NCI-H1417 treated with DMSO at 0.1 percent for 48 hours (cell line): ENCODE data around the gene SPINK8.
"Not testable (repeated sequence)": the region's sequence is repeated elsewhere in the genome, so short reads cannot be mapped to it uniquely, and the experiment has no call there.

Source experiments
- DNase-seq: peaks from one replicate; lab custom pipeline; 2025; lab: John Stamatoyannopoulos, UW

SPINK8 gene

DNA sequence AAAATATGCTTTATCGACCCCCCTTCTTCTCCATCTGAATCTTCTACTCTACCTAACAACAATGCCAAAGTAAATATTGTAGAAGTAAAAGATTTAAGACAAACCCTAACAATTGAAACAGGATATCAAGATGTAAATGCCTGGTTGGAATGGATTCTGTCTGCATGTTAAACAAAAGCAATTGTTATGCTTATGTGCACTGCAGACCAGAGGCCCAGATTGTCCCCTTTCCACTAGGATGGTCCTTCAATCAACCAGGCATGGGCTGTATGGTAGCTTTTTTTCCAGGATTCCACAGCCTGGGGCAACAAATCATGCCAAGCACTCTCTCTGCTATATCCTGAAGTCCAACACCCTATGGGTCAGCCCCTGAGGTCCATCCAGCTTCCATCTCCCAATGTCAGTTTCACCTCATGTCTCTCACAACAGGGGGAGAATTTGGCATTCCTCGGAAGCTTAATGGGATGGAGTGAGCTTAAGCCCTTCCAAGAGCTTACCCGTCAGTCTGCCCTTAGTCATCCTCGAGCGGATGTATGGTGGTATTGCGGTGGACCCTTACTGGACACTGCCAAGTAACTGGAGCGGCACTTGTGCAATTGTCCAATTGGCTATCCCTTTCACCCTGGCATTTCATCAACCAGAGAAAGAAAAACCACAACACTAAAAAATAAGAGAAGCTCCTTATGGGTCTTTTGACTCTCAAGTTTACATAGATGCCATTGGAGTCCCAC lies 56.4 kb downstream of the SPINK8 start:
- DNase-seq, result no peak

DNA sequence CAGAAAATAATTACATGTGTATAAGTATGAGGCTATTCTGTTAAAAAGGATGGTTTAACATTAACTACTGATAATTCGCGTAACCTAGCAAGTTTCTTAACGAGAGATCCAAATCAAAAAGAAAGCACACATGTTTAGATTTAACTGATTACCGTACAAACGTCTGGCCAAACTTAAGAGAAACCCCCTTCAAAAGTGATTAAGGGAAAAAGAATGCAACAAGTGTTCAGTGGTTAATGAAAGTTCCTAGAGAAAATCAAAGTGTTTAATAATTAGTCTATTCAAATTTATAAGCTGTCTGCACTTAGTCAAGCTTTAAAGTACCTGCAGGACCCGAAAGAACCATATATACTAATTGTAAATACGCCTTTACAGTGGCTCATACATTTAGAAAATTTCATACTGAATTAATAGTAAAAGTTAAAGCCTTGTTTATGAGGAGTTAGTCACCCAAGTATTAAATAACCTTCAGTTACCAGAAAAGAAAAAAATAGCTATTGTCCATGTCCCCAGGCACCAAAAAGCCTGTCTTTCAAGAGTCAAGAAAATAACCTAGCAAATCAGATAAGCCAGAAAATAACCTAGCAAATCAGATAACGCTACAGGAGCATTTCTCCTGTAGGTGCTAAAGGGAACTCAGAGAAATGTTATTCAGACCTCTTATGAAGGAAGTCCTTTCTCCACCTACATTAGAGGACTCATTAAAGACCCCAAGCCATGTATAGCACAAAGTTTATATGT lies 58.0 kb downstream of the SPINK8 start:
- no peak for DNase-seq

- DNase-seq, result no peak
Observed at GRCh38 chr3:48274452-48274851, 59.0 kb downstream of the SPINK8 start.

- no peak for DNase-seq
Observed at GRCh38 chr3:48273594-48274211, 59.8 kb downstream of the SPINK8 start.

DNA sequence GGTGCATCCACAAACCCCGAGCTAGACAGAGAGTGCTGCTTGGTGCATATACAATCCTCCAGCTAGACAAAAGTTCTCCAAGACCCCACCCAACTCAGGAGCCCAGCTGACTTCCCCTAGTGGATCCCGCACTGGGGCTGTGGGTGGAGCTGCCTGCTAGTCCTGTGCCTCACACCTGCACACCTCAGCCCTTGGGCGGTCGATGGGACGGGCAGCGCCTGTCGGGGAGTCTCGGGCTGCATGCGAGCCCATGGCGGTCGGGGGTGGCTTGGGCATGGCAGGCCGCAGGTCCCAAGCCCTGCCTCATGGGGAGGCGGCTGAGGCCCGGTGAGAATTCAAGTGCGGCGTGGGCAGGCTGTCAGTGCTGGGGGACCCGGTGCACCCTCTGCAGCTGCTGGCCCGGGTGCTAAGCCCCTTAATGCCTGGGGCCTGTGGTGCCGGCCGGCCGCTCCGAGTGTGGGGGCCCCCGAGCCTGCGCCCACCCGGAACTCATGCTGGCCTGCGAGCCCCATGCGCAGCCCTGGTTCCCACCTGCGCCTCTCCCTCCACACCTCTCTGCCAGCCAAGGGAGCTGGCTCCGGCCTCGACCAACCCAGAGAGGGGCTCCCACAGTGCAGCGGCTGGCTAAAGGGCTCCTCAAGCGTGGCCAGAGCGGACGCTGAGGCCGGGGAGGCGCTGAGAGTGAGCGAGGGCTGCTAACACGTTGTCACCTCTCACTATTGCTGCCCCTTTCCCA lies 61.5 kb downstream of the SPINK8 start:
- no peak for DNase-seq

DNA sequence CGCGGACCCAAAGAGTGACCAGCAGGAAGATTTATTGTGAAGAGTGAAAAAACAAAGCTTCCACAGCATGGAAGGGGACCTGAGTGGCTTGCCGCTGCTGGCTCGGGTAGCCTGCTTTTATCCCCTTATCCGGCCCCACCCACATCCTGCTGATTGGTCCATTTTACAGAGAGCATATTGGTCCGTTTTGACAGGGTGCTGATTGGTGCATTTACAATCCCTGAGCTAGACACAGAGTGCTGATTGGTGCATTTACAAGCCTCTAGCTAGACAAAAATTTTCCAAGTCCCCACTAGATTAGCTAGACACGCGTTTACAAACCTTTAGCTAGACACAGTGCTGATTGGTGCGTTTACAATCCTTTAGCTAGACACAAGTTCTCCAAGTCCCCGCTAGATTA lies 62.2 kb downstream of the SPINK8 start:
- DNase-seq, result not testable (repeated sequence)

DNA sequence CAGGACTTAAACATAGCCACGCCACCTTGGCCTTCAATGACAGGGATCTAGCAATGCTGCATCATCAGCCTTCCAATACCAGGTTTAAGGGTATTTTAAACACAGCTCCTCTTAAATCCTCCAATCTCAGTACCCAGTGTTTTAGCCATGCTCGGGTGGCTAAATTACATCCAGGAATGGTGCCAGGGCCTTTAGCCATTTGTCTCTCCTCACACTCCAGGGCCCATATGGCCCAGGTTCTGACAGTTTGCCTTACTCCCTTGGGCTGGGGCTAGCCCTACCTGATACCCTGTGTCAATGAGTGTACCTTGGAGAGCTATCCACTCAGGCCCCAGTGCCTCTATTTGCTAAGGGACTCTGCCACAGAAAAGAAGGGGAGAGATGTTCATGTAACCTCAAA lies 63.2 kb downstream of the SPINK8 start:
- DNase-seq, result no peak

GRCh38 chr3:48269592-48269991 lies 63.9 kb downstream of the SPINK8 start:
- no peak for DNase-seq

DNA sequence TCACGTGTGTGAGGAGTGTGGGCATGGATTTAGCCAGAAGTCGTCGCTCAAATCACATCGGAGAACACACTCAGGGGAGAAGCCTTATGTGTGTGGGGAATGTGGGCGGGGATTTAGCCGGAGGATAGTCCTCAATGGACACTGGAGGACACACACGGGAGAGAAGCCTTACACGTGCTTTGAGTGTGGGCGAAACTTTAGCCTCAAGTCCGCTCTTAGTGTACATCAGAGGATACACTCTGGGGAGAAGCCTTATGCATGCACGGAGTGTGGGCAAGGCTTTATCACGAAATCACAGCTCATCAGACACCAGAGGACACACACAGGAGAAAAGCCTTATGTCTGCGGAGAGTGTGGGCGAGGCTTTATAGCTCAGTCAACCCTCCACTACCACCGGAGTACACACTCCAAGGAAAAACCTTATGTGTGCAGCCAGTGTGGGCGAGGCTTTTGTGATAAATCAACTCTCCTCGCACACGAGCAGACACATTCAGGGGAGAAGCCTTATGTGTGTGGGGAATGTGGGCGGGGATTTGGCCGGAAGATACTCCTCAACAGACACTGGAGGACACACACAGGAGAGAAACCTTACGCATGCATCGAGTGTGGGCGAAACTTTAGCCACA lies 64.4 kb downstream of the SPINK8 start:
- DNase-seq, result no peak

DNA sequence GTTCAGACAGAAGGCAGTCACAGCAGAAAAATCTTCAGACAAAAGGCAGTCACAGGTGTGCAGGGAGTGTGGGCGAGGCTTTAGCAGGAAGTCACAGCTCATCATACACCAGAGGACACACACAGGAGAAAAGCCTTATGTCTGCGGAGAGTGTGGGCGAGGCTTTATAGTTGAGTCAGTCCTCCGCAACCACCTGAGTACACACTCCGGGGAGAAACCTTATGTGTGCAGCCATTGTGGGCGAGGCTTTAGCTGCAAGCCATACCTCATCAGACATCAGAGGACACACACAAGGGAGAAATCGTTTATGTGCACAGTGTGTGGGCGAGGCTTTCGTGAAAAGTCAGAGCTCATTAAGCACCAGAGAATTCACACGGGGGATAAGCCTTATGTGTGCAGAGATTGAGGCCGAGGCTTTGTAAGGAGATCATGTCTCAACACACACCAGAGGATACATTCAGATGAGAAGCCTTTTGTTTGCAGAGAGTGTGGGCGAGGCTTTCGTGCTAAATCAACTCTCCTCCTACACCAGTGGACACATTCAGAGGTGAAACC lies 65.0 kb downstream of the SPINK8 start:
- DNase-seq, result no peak

GRCh38 chr3:48267782-48268181 lies 65.7 kb downstream of the SPINK8 start:
- DNase-seq, result no peak

- DNase-seq, result no peak
Observed at GRCh38 chr3:48258530-48258929, 74.9 kb downstream of the SPINK8 start.
